ENCODE data around the gene SLC35F1. TPM values are rescaled to one million over a fixed set of nuclear protein-coding genes. Genes with fewer than 3 reads are reported as not detected.

The SLC35F1 gene
- total RNA-seq, 2 experiments from 2014 or later: 0.09 TPM

GRCh38 chr6:117985916-117986315, 78.9 kb downstream of the SLC35F1 start:
- ATAC-seq: no peak
- ChIA-PET CTCF (interaction anchor here (3.8 kb wide), 1 partner anchor 11 kb away, joined by 21 read pairs; no protein-coding TSS in a partner anchor), POLR2A (no interaction called here)
- H3K36me3 Mint-ChIP-seq (ENCODE audit: low read depth): no peaks in the 10 kb centered on the region
- H3K4me1 Mint-ChIP-seq (ENCODE audit: low read depth): no peaks in the 10 kb centered on the region
- TF ChIP-seq, protein P1, sequence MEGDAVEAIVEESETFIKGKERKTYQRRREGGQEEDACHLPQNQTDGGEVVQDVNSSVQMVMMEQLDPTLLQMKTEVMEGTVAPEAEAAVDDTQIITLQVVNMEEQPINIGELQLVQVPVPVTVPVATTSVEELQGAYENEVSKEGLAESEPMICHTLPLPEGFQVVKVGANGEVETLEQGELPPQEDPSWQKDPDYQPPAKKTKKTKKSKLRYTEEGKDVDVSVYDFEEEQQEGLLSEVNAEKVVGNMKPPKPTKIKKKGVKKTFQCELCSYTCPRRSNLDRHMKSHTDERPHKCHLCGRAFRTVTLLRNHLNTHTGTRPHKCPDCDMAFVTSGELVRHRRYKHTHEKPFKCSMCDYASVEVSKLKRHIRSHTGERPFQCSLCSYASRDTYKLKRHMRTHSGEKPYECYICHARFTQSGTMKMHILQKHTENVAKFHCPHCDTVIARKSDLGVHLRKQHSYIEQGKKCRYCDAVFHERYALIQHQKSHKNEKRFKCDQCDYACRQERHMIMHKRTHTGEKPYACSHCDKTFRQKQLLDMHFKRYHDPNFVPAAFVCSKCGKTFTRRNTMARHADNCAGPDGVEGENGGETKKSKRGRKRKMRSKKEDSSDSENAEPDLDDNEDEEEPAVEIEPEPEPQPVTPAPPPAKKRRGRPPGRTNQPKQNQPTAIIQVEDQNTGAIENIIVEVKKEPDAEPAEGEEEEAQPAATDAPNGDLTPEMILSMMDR (IDR thresholded peaks at IDR 0.05): no peak
- H3K27ac Mint-ChIP-seq: no peak overlapping the region
- peaks cover 4% of the 10 kb centered on the region for H3K27me3 Mint-ChIP-seq
- H3K9me3 Mint-ChIP-seq: no peaks in the 10 kb centered on the region
- intact Hi-C loops (cut with micrococcal nuclease): no loop called here
- H3K4me3 Mint-ChIP-seq: no peak overlapping the region
- DNase-seq: no peak

- ATAC-seq (no peak), DNase-seq (no peak)
- Mint-ChIP-seq H3K27me3 (peaks cover 3% of the 10 kb centered on the region), H3K9me3 (no peaks in the 10 kb centered on the region), H3K4me1 (ENCODE audit: low read depth) (no peaks in the 10 kb centered on the region), H3K4me3 (no peak overlapping the region), H3K27ac (no peak overlapping the region), H3K36me3 (ENCODE audit: low read depth) (no peaks in the 10 kb centered on the region)
- CTCF ChIA-PET: interaction anchor here (3.8 kb wide), 1 partner anchor 12 kb away, joined by 21 read pairs; no protein-coding TSS in a partner anchor
- TF ChIP-seq, protein P1 (IDR thresholded peaks at IDR 0.05): no peak
- intact Hi-C loops (cut with micrococcal nuclease): no loop called here
- POLR2A ChIA-PET: interaction anchor here (0.5 kb wide), 1 partner anchor 203 kb away, joined by 3 read pairs; no protein-coding TSS in a partner anchor
Observed at GRCh38 chr6:117986396-117986795, 79.3 kb downstream of the SLC35F1 start.

- ChIA-PET POLR2A (no interaction called here), CTCF (interaction anchor here (1.0 kb wide), 1 partner anchor 13 kb away, joined by 3 read pairs; no protein-coding TSS in a partner anchor)
- Mint-ChIP-seq H3K27me3 (peaks cover 7% of the 10 kb centered on the region), H3K4me3 (no peak overlapping the region), H3K4me1 (ENCODE audit: low read depth) (no peaks in the 10 kb centered on the region), H3K9me3 (no peaks in the 10 kb centered on the region), H3K27ac (no peak overlapping the region), H3K36me3 (ENCODE audit: low read depth) (no peaks in the 10 kb centered on the region)
- ATAC-seq: no peak
- intact Hi-C loops (cut with micrococcal nuclease): no loop called here
- TF ChIP-seq, protein P1 (IDR thresholded peaks at IDR 0.05): no peak
- DNase-seq: no peak
Observed at GRCh38 chr6:117989086-117989485, 82.0 kb downstream of the SLC35F1 start.

GRCh38 chr6:117990151-117990550, 83.1 kb downstream of the SLC35F1 start:
- H3K27ac Mint-ChIP-seq: no peak overlapping the region
- no peak overlapping the region for H3K4me3 Mint-ChIP-seq
- intact Hi-C loops (cut with micrococcal nuclease): no loop called here
- no peaks in the 10 kb centered on the region for H3K9me3 Mint-ChIP-seq
- POLR2A ChIA-PET: no interaction called here
- no peak for ATAC-seq
- H3K36me3 Mint-ChIP-seq (ENCODE audit: low read depth): no peaks in the 10 kb centered on the region
- H3K4me1 Mint-ChIP-seq (ENCODE audit: low read depth): no peaks in the 10 kb centered on the region
- DNase-seq: no peak
- H3K27me3 Mint-ChIP-seq: peaks cover 7% of the 10 kb centered on the region
- TF ChIP-seq, protein P1 (IDR thresholded peaks at IDR 0.05): no peak
- CTCF ChIA-PET: interaction anchor here (1.0 kb wide), 1 partner anchor 14 kb away, joined by 3 read pairs; no protein-coding TSS in a partner anchor

- Mint-ChIP-seq H3K4me3 (no peak overlapping the region), H3K9me3 (no peaks in the 10 kb centered on the region), H3K4me1 (ENCODE audit: low read depth) (no peaks in the 10 kb centered on the region), H3K27me3 (peaks cover 7% of the 10 kb centered on the region), H3K27ac (no peak overlapping the region), H3K36me3 (ENCODE audit: low read depth) (no peaks in the 10 kb centered on the region)
- DNase-seq (no peak), ATAC-seq (no peak)
- POLR2A ChIA-PET: no interaction called here
- intact Hi-C loops (cut with micrococcal nuclease): no loop called here
- TF ChIP-seq, protein P1 (IDR thresholded peaks at IDR 0.05): no peak
- CTCF ChIA-PET: no interaction called here
Observed at GRCh38 chr6:117992856-117993255, 85.8 kb downstream of the SLC35F1 start.

Measured in activated CD8-positive, alpha-beta T cell treated with anti-CD3 and anti-CD28 coated beads for 36 hours (primary cell).